OCI-LY3 (cell line): ENCODE measurements around the gene SP1.

ENCODE experiments used
- CTCF ChIP-seq: fragments of 200-600, 300-600 bp; sonication (generic); IDR thresholded peaks from 2 replicates; pipeline ENCODE4 v1.5.1; 2014; ENCODE audit warnings: antibody characterized with exemption, low read length, low read depth
- EZH2phosphoT487 ChIP-seq: fragments of 200-600 bp; shearing (Covaris generic); IDR thresholded peaks from 2 replicates; pipeline ENCODE4 v1.6.1; 2018; ENCODE audit warnings: antibody characterized with exemption, mixed run types, low read depth

- TF ChIP-seq CTCF (no peak), EZH2phosphoT487 (no peak)
Observed at GRCh38 chr12:53413485-53414204, 33.7 kb downstream of the SP1 start.
